Liver (tissue), 9 donors: ENCODE results near the gene MAP1A. TPM values are rescaled to one million over a fixed set of nuclear protein-coding genes. Genes with fewer than 3 reads are reported as not detected.

Source experiments
- DNase-seq: peaks from one replicate; pipeline ENCODE4 v3.0.0-alpha.2; 2017; ENCODE audit warnings: low spot score
- H3K27ac ChIP-seq, 2 donors: one replicate each; pipeline ENCODE4 v1.7.0; 2013; ENCODE audit warnings: inconsistent platforms in 2 of 2, low read length in 2 of 2, control low read depth in 1 of 2, low read depth in 1 of 2, mild to moderate bottlenecking in 1 of 2
- H3K27me3 ChIP-seq, 4 donors: one replicate each; pipeline versions ENCODE4 v1.6.1 to v1.7.0; 2013; ENCODE audit warnings: low read length in 3 of 4, inconsistent platforms in 1 of 4, mild to moderate bottlenecking in 1 of 4, moderate library complexity in 1 of 4; ENCODE audit not compliant: control insufficient read depth in 4 of 4, insufficient read depth in 4 of 4
- H3K36me3 ChIP-seq, 4 donors: one replicate each; pipeline versions ENCODE4 v1.6.1 to v1.7.0; 2013; ENCODE audit warnings: low read length in 3 of 4, mild to moderate bottlenecking in 3 of 4, low read depth in 1 of 4, moderate library complexity in 1 of 4; ENCODE audit not compliant: control insufficient read depth in 4 of 4, insufficient read depth in 3 of 4
- H3K4me1 ChIP-seq, 4 donors: one replicate each; pipeline versions ENCODE4 v1.6.1 to v1.7.0; 2013; ENCODE audit warnings: low read length in 3 of 4, mild to moderate bottlenecking in 3 of 4, moderate library complexity in 1 of 4; ENCODE audit not compliant: control insufficient read depth in 4 of 4, insufficient read depth in 4 of 4
- H3K4me3 ChIP-seq, 3 donors: one replicate each; pipeline versions ENCODE4 v1.6.1 to v1.7.0; 2013; ENCODE audit warnings: low read length in 3 of 3, control low read depth in 1 of 3, low read depth in 1 of 3, mild to moderate bottlenecking in 1 of 3
- H3K9ac ChIP-seq, 2 donors: one replicate each; pipeline ENCODE4 v1.7.0; 2013; ENCODE audit warnings: low read length in 2 of 2, mild to moderate bottlenecking in 2 of 2, moderate library complexity in 2 of 2, control low read depth in 1 of 2, low read depth in 1 of 2
- H3K9me3 ChIP-seq, 4 donors: one replicate each; pipeline versions ENCODE4 v1.6.1 to v1.7.0; 2013; ENCODE audit warnings: low read length in 3 of 4; ENCODE audit not compliant: control insufficient read depth in 4 of 4
- ATF3 ChIP-seq: IDR thresholded peaks from 2 replicates; pipeline ENCODE4 v1.6.1; 2016; ENCODE audit warnings: antibody characterized with exemption
- CTCF ChIP-seq: fragments of 150-350 bp; IDR thresholded peaks from 2 replicates; pipeline ENCODE4 v1.5.1; 2017; ENCODE audit warnings: improper control_type of control experiment, low read depth, low read length; ENCODE audit not compliant: missing input control
- EGR1 ChIP-seq, 2 donors: IDR thresholded peaks; 2 replicates each; pipeline ENCODE4 v1.6.1; 2016 to 2018; ENCODE audit warnings: antibody characterized with exemption in 2 of 2, low read depth in 2 of 2
- FOXA1 ChIP-seq: IDR thresholded peaks from 2 replicates; pipeline ENCODE4 v1.6.1; 2016; ENCODE audit warnings: antibody characterized with exemption
- FOXA2 ChIP-seq: IDR thresholded peaks from 2 replicates; pipeline ENCODE4 v1.6.1; 2016; ENCODE audit warnings: antibody characterized with exemption
- GABPA ChIP-seq, 2 donors: IDR thresholded peaks in 1 of 2; conservative IDR thresholded peaks in 1 of 2; 2 replicates each; pipeline ENCODE4 v1.6.1; 2016; ENCODE audit warnings: antibody characterized with exemption in 2 of 2, mild to moderate bottlenecking in 1 of 2, moderate library complexity in 1 of 2
- HNF4A ChIP-seq, 2 donors: conservative IDR thresholded peaks; 2 replicates each; pipeline ENCODE4 v1.6.1; 2016; ENCODE audit warnings: antibody characterized with exemption in 2 of 2, mild to moderate bottlenecking in 2 of 2
- HNF4G ChIP-seq: IDR thresholded peaks from 2 replicates; pipeline ENCODE4 v1.6.1; 2016; ENCODE audit warnings: antibody characterized with exemption
- JUND ChIP-seq, 2 donors: IDR thresholded peaks; 2 replicates each; pipeline ENCODE4 v1.6.1; 2016; ENCODE audit warnings: antibody characterized with exemption in 2 of 2
- MAX ChIP-seq: IDR thresholded peaks from 2 replicates; pipeline ENCODE4 v1.6.1; 2016; ENCODE audit warnings: antibody characterized with exemption
- NR2F2 ChIP-seq: IDR thresholded peaks from 2 replicates; pipeline ENCODE4 v1.6.1; 2016; ENCODE audit warnings: antibody characterized with exemption
- RAD21 ChIP-seq, 2 donors: IDR thresholded peaks; 2 replicates each; pipeline ENCODE4 v1.6.1; 2016; ENCODE audit warnings: antibody characterized with exemption in 2 of 2, mild to moderate bottlenecking in 2 of 2
- REST ChIP-seq: IDR thresholded peaks from 2 replicates; pipeline ENCODE4 v1.6.1; 2016; ENCODE audit warnings: antibody characterized with exemption, mild to moderate bottlenecking
- RXRA ChIP-seq, 2 donors: IDR thresholded peaks; 2 replicates each; pipeline ENCODE4 v1.6.1; 2017 to 2018; ENCODE audit warnings: antibody characterized with exemption in 2 of 2, mild to moderate bottlenecking in 1 of 2
- SP1 ChIP-seq: IDR thresholded peaks from 2 replicates; pipeline ENCODE4 v1.6.1; 2018; ENCODE audit warnings: antibody characterized with exemption, mild to moderate bottlenecking
- TAF1 ChIP-seq: conservative IDR thresholded peaks from 2 replicates; pipeline ENCODE4 v1.6.1; 2016; ENCODE audit warnings: antibody characterized with exemption, mild to moderate bottlenecking
- YY1 ChIP-seq: IDR thresholded peaks from 2 replicates; pipeline ENCODE4 v1.6.1; 2016; ENCODE audit warnings: antibody characterized with exemption, mild to moderate bottlenecking
- ZBTB33 ChIP-seq: IDR thresholded peaks from 2 replicates; pipeline ENCODE4 v1.6.1; 2016; ENCODE audit warnings: antibody characterized with exemption
- WGBS: extraction: QIAGEN DNeasy Blood & Tissue Kit; methylation state at CpG from one replicate; pipeline ENCODE4 v1.1.7; 2013; 5-methylcytosine and 5-hydroxymethylcytosine counted together
- polyA plus RNA-seq, 2 donors: library from polyadenylated mRNA; stranded (reverse) in 1 of 2; unstranded in 1 of 2; fragments of 200-250 nt in 1 of 2; fragments of >200 nt in 1 of 2; fragmentation: Nextera tagmentation in 1 of 2; extraction: Ambion mirVana in 1 of 2; gene quantifications; one replicate each; pipeline versions ENCODE4 v1.2.1 to v1.2.3, GENCODE V29; 2013 to 2015
- total RNA-seq, 2 donors: library from RNA; depleted of rRNA; stranded (reverse); fragments of >200 nt; gene quantifications; one replicate each; pipeline ENCODE4 v1.2.3, GENCODE V29; 2014
- donor health status: healthy.
- donor health status: healthy.
- donor health status: healthy.
- donor health status: healthy.
- donor health status: healthy.

The MAP1A gene
- total and polyA plus RNA-seq, 4 donors: 0.11 to 0.89 (median 0.28) TPM

- DNase-seq: no peak
- no peak overlapping the region for H3K27ac ChIP-seq
- peak overlapping the region in 1 of 2 donors; percentile 28 for H3K9ac ChIP-seq
Observed at GRCh38 chr15:43511012-43511885, 6.2 kb upstream of the MAP1A start.

GRCh38 chr15:43513550-43513949 is 3.9 kb upstream of the MAP1A start:
- Histone ChIP-seq H3K9ac (no peak overlapping the region), H3K4me1 (peaks cover 5 to 17% (median 10%) of the 10 kb centered on the region in 4 donors)

More at GRCh38 chr15:43511012-43511885, 6.2 kb upstream of the MAP1A start:
- H3K27me3 ChIP-seq: peaks cover 0 to 14% (median 0%) of the 10 kb centered on the region in 4 donors
- peak overlapping the region; percentile 57 to 89 (median 79) for H3K4me3 ChIP-seq
- 8% methylated on average over 39 of the region's 39 CpGs for WGBS
- H3K36me3 ChIP-seq: no peaks in the 10 kb centered on the region
- peaks cover 5 to 15% (median 10%) of the 10 kb centered on the region in 4 donors for H3K4me1 ChIP-seq
- no peaks in the 10 kb centered on the region for H3K9me3 ChIP-seq
- TF ChIP-seq RAD21 (IDR thresholded peaks at IDR 0.05) (peak in 1 of 2 donors; percentile 25), FOXA2 (no peak)

More at GRCh38 chr15:43513550-43513949, 3.9 kb upstream of the MAP1A start:
- no peak for DNase-seq
- Histone ChIP-seq H3K27me3 (peaks cover 0 to 19% (median under 1%) of the 10 kb centered on the region in 4 donors), H3K27ac (no peak overlapping the region), H3K4me3 (no peak overlapping the region), H3K9me3 (no peaks in the 10 kb centered on the region), H3K36me3 (no peaks in the 10 kb centered on the region)
- TF ChIP-seq RXRA (IDR thresholded peaks at IDR 0.05) (no peak), HNF4G (no peak), MAX (no peak), YY1 (no peak), HNF4A (conservative IDR thresholded peaks at IDR 0.05) (no peak), ZBTB33 (no peak), ATF3 (no peak), GABPA (IDR thresholded peaks at IDR 0.05 in 1 of 2, conservative IDR thresholded peaks at IDR 0.05 in 1 of 2) (no peak), NR2F2 (no peak), CTCF (no peak), JUND (IDR thresholded peaks at IDR 0.05) (no peak), TAF1 (no peak), REST (no peak), FOXA2 (no peak), FOXA1 (no peak), EGR1 (IDR thresholded peaks at IDR 0.05; ENCODE audit: low read depth in 2 of 2) (no peak), SP1 (no peak), RAD21 (IDR thresholded peaks at IDR 0.05) (no peak)
- 90% methylated on average over 1 of the region's 1 CpG for WGBS
